ENCODE measurements around the gene ASB1. TPM values are rescaled to one million over a fixed set of nuclear protein-coding genes. Genes with fewer than 3 reads are reported as not detected.

The ASB1 gene
- total RNA-seq, 1 donor from 2014 or later = 16.7 TPM

DNA sequence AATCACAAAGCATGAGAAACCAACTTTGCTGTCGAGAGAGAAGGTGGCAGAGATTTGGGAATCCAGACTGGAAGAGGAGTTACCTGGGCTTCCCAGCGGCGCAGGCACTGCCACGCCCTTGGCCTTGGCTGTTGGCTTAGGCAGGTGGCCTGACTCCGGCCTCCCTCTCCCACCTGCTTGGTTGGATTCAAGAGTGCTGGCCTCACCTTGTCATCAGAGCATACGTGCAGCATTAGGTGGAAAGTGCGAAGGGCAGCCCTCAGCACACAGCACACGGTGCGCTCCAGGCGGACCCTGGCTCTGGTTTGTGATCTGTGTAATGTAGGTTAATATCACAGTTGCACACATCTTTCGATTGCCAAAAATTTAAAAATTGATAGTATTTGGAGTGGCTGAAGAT, 19.2 kb upstream of the ASB1 start:
- intact Hi-C loops (cut with DNase I) = no loop called here
- Histone ChIP-seq H3K9me3 (no peaks in the 10 kb centered on the region), H3K27me3 (no peaks in the 10 kb centered on the region), H3K4me3 (no peak overlapping the region), H3K27ac (no peak overlapping the region), H3K4me1 (no peaks in the 10 kb centered on the region), H3K36me3 (no peaks in the 10 kb centered on the region)
- DNase-seq (ENCODE audit: extremely low spot score in 2 of 2) = no peak
- no peak for TF ChIP-seq POLR2A (IDR thresholded peaks at IDR 0.05)
- TF ChIP-seq POLR2AphosphoS5 (IDR thresholded peaks at IDR 0.05; ENCODE audit: insufficient read depth in 1 of 2, low read depth in 1 of 2) = no peak
- TF ChIP-seq, protein P1, sequence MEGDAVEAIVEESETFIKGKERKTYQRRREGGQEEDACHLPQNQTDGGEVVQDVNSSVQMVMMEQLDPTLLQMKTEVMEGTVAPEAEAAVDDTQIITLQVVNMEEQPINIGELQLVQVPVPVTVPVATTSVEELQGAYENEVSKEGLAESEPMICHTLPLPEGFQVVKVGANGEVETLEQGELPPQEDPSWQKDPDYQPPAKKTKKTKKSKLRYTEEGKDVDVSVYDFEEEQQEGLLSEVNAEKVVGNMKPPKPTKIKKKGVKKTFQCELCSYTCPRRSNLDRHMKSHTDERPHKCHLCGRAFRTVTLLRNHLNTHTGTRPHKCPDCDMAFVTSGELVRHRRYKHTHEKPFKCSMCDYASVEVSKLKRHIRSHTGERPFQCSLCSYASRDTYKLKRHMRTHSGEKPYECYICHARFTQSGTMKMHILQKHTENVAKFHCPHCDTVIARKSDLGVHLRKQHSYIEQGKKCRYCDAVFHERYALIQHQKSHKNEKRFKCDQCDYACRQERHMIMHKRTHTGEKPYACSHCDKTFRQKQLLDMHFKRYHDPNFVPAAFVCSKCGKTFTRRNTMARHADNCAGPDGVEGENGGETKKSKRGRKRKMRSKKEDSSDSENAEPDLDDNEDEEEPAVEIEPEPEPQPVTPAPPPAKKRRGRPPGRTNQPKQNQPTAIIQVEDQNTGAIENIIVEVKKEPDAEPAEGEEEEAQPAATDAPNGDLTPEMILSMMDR (IDR thresholded peaks at IDR 0.05) = no peak

DNA sequence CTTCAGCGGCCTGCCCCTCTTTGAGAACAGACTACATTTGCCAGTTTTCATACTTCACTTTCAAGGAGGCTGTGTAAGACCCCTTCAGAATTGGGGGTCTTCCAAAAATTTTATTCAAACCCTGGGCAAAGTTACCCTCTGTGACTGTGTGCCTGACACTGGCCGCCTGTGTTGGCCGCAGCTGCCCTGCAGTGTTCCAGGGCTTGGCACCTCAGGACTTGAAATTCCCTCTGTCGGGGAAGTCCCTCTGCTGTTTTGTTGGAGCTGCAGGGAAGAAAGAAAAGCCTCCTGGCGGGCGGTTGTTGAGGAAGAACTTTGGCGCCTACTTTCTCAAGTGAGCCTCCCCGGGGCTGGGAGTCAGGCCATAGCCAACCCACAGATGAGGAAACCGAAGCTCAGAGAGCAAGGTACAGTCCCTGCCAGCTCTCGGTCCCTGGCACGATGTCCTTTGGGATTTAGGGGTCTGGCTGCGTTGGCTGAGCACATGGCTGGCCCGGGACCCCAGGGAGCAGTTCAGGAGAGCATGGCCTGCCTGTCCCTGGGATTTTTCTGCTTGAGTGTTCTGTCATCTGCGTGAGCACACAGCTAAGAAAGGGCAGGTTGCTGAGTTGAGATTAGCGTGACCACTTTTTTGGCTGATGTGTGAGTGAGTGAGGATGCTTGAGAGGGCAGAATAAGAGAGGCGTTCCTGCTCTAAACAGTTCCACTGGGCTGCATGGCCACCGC, 17.9 kb upstream of the ASB1 start:
- Histone ChIP-seq H3K27ac (no peak overlapping the region), H3K9me3 (no peaks in the 10 kb centered on the region), H3K27me3 (no peaks in the 10 kb centered on the region), H3K36me3 (no peaks in the 10 kb centered on the region), H3K4me3 (no peak overlapping the region), H3K4me1 (no peaks in the 10 kb centered on the region)
- no peak for DNase-seq (ENCODE audit: extremely low spot score in 2 of 2)
- intact Hi-C loops (cut with DNase I) = no loop called here
- TF ChIP-seq POLR2A (IDR thresholded peaks at IDR 0.05) (no peak), POLR2AphosphoS5 (IDR thresholded peaks at IDR 0.05; ENCODE audit: insufficient read depth in 1 of 2, low read depth in 1 of 2) (no peak)

DNA sequence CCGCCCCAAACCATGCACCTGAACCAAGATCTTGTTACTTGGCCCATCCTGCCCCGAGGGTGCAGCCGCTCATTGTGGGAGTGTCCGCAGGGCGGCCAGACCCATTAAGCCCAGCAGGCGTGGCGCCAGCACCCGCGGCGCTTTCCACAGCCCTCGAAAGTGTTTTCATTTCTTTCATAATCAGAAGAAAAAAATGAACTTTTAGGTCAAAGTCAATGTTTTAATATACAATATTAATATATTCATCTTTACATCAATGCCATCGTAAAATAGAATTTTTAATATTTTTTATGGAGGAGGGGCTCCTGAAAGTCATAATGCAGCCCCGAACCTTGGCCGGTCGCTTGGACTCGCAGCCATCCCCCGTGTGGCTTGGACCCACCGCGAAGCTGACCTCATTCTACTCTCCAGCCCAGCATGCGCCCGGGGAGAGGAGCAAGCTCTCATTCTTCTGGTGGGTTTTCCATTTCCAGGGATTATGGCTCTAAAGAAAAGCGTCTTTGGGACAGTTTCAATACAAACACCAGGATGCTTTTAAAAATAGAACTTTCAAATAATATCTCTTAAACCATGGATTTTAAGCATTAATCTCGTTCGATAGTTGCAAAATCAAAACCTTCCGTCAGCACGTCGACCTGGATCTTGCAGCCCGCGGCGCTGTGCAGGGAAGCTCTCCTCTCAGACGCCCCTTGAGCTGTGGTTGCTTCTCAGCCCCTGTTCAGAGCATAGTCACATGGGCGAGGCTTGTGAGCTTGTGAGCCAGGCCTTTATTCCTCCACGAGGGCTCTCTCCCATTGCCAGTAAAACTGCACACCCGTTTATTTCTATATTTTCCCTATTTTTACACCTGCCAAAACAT, 17.2 kb upstream of the ASB1 start:
- TF ChIP-seq POLR2A (IDR thresholded peaks at IDR 0.05) = no peak
- TF ChIP-seq POLR2AphosphoS5 (IDR thresholded peaks at IDR 0.05; ENCODE audit: insufficient read depth in 1 of 2, low read depth in 1 of 2) = no peak
- TF ChIP-seq, protein P1 (IDR thresholded peaks at IDR 0.05) = no peak
- H3K4me3 ChIP-seq = no peak overlapping the region
- no peak overlapping the region for H3K27ac ChIP-seq
- no peaks in the 10 kb centered on the region for H3K27me3 ChIP-seq
- intact Hi-C loops (cut with DNase I) = no loop called here
- H3K36me3 ChIP-seq = no peaks in the 10 kb centered on the region
- H3K9me3 ChIP-seq = no peaks in the 10 kb centered on the region
- H3K4me1 ChIP-seq = no peaks in the 10 kb centered on the region
- DNase-seq (ENCODE audit: extremely low spot score in 2 of 2) = no peak

DNA sequence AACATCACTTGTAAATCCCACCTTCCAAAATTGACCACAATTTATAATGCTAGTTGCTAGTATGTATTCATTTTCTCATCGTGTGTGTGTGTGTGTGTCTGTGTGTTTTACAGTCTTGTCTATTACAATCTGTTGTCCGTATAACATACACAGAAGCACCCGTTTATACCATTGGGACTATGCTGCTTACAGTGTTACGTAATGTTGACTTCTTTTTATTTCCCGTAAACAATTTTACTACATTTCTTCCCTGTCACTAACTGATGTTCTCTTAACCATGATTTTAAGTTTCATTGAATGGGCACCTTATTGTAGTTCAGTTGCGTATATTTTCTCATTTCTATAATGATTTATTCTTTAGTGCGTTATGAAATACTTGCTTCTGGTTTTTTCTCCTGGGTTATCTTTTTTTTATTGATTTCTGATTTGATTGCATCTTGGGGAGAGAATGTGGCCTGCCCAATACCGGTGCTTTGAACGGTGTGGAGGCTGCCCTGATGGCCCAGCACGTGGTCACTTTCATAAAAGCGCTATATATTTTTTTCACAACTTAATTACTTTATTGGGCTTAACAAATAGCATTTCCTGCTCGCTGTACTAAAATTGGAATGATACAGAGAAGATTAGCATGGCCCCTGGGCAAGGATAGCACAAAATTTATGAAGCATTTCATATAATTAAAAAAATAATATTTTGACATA, 14.5 kb upstream of the ASB1 start:
- Histone ChIP-seq H3K4me3 (no peak overlapping the region), H3K4me1 (no peaks in the 10 kb centered on the region), H3K9me3 (no peaks in the 10 kb centered on the region), H3K36me3 (no peaks in the 10 kb centered on the region), H3K27ac (no peak overlapping the region), H3K27me3 (no peaks in the 10 kb centered on the region)
- TF ChIP-seq, protein P1 (IDR thresholded peaks at IDR 0.05) = no peak
- no peak for TF ChIP-seq POLR2AphosphoS5 (IDR thresholded peaks at IDR 0.05; ENCODE audit: insufficient read depth in 1 of 2, low read depth in 1 of 2)
- no peak for TF ChIP-seq POLR2A (IDR thresholded peaks at IDR 0.05)
- intact Hi-C loops (cut with DNase I) = no loop called here
- no peak for DNase-seq (ENCODE audit: extremely low spot score in 2 of 2)

DNA sequence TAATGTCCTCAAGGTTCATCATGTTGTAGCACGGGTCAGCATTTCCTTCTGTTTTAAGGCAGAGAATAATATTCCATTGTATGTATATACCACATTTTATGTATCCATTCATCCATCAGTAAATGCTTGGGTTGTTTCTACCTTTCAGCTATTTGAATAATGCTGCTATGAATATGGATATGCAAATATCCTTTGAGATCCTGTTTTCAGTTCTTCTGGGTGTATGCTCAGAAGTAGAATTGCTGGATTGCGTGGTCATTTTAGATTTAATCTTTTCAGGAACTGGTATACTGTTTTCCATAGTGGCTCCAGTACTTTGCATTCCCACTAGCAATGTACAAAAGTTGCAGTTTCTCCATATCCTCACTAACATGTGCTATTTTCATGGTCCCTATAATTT, 13.4 kb upstream of the ASB1 start:
- no peak for DNase-seq (ENCODE audit: extremely low spot score in 2 of 2)
- intact Hi-C loops (cut with DNase I) = no loop called here
- H3K4me3 ChIP-seq = no peak overlapping the region
- no peaks in the 10 kb centered on the region for H3K9me3 ChIP-seq
- H3K36me3 ChIP-seq = no peaks in the 10 kb centered on the region
- TF ChIP-seq POLR2AphosphoS5 (IDR thresholded peaks at IDR 0.05; ENCODE audit: insufficient read depth in 1 of 2, low read depth in 1 of 2) (no peak), POLR2A (IDR thresholded peaks at IDR 0.05) (no peak)
- TF ChIP-seq, protein P1 (IDR thresholded peaks at IDR 0.05) = no peak
- no peak overlapping the region for H3K27ac ChIP-seq
- H3K27me3 ChIP-seq = no peaks in the 10 kb centered on the region
- H3K4me1 ChIP-seq = no peaks in the 10 kb centered on the region

All from vagina (tissue), 2 donors.